ENCODE measurements around the gene CNTNAP5. TPM values are rescaled to one million over a fixed set of nuclear protein-coding genes. Genes with fewer than 3 reads are reported as not detected.

Gene CNTNAP5
- total RNA-seq, 1 experiment from 2014 or later: not detected

GRCh38 chr2:124066776-124067175 lies 41.7 kb downstream of the CNTNAP5 start:
- Mint-ChIP-seq H3K4me3 (ENCODE audit: low read depth, unreplicated experiment) (no peak overlapping the region), H3K9me3 (ENCODE audit: low read depth, unreplicated experiment) (peaks cover 31% of the 10 kb centered on the region), H3K36me3 (ENCODE audit: insufficient read depth, unreplicated experiment) (no peaks in the 10 kb centered on the region), H3K4me1 (ENCODE audit: low read depth, unreplicated experiment) (no peaks in the 10 kb centered on the region), H3K27me3 (ENCODE audit: unreplicated experiment) (no peaks in the 10 kb centered on the region), H3K27ac (ENCODE audit: unreplicated experiment) (no peak overlapping the region)
- no TSS peak for BruUV-seq (replicated peaks)
- TF ChIP-seq, protein P1, sequence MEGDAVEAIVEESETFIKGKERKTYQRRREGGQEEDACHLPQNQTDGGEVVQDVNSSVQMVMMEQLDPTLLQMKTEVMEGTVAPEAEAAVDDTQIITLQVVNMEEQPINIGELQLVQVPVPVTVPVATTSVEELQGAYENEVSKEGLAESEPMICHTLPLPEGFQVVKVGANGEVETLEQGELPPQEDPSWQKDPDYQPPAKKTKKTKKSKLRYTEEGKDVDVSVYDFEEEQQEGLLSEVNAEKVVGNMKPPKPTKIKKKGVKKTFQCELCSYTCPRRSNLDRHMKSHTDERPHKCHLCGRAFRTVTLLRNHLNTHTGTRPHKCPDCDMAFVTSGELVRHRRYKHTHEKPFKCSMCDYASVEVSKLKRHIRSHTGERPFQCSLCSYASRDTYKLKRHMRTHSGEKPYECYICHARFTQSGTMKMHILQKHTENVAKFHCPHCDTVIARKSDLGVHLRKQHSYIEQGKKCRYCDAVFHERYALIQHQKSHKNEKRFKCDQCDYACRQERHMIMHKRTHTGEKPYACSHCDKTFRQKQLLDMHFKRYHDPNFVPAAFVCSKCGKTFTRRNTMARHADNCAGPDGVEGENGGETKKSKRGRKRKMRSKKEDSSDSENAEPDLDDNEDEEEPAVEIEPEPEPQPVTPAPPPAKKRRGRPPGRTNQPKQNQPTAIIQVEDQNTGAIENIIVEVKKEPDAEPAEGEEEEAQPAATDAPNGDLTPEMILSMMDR (IDR thresholded peaks at IDR 0.05; ENCODE audit: unreplicated experiment): no peak
- DNase-seq: no peak
- intact Hi-C loops (cut with micrococcal nuclease; ENCODE audit: unreplicated experiment): no loop called here
- CTCF ChIA-PET: no interaction called here

DNA sequence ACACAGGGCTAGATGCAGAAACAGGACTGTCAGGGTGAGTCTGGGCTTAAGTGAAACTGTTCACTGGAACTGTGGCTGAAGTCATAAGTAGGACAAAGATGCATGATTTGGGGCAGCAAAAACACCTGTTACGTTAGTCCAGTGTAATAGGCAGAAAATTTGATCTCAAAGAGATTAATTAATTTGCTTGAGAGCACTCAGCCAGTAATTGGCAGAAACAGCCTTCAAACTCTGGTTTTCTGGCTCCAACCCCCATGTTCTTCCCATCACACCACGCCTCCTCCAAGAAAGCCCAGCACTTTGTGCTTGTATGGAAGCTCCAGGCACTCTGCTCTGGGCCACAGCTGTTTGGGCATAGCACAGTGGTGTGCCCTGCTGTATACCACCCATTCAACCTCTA lies 54.0 kb downstream of the CNTNAP5 start:
- DNase-seq: no peak
- Mint-ChIP-seq H3K4me1 (ENCODE audit: low read depth, unreplicated experiment) (no peaks in the 10 kb centered on the region), H3K27ac (ENCODE audit: unreplicated experiment) (no peak overlapping the region), H3K36me3 (ENCODE audit: insufficient read depth, unreplicated experiment) (no peaks in the 10 kb centered on the region), H3K4me3 (ENCODE audit: low read depth, unreplicated experiment) (no peak overlapping the region), H3K27me3 (ENCODE audit: unreplicated experiment) (no peaks in the 10 kb centered on the region), H3K9me3 (ENCODE audit: low read depth, unreplicated experiment) (peaks cover 3% of the 10 kb centered on the region)
- CTCF ChIA-PET: no interaction called here
- BruUV-seq (replicated peaks): no TSS peak
- intact Hi-C loops (cut with micrococcal nuclease; ENCODE audit: unreplicated experiment): no loop called here
- TF ChIP-seq, protein P1 (IDR thresholded peaks at IDR 0.05; ENCODE audit: unreplicated experiment): no peak

- BruUV-seq (replicated peaks): no TSS peak
- CTCF ChIA-PET: interaction anchor here (0.6 kb wide), 1 partner anchor 1648 kb away, joined by 4 read pairs; no protein-coding TSS in a partner anchor
- DNase-seq: no peak
- Mint-ChIP-seq H3K36me3 (ENCODE audit: insufficient read depth, unreplicated experiment) (no peaks in the 10 kb centered on the region), H3K27me3 (ENCODE audit: unreplicated experiment) (no peaks in the 10 kb centered on the region), H3K4me1 (ENCODE audit: low read depth, unreplicated experiment) (no peaks in the 10 kb centered on the region), H3K9me3 (ENCODE audit: low read depth, unreplicated experiment) (peaks cover 3% of the 10 kb centered on the region), H3K27ac (ENCODE audit: unreplicated experiment) (no peak overlapping the region), H3K4me3 (ENCODE audit: low read depth, unreplicated experiment) (no peak overlapping the region)
- TF ChIP-seq, protein P1 (IDR thresholded peaks at IDR 0.05; ENCODE audit: unreplicated experiment): no peak
- intact Hi-C loops (cut with micrococcal nuclease; ENCODE audit: unreplicated experiment): no loop called here
Observed at GRCh38 chr2:124080281-124081153, 55.4 kb downstream of the CNTNAP5 start.

DNA sequence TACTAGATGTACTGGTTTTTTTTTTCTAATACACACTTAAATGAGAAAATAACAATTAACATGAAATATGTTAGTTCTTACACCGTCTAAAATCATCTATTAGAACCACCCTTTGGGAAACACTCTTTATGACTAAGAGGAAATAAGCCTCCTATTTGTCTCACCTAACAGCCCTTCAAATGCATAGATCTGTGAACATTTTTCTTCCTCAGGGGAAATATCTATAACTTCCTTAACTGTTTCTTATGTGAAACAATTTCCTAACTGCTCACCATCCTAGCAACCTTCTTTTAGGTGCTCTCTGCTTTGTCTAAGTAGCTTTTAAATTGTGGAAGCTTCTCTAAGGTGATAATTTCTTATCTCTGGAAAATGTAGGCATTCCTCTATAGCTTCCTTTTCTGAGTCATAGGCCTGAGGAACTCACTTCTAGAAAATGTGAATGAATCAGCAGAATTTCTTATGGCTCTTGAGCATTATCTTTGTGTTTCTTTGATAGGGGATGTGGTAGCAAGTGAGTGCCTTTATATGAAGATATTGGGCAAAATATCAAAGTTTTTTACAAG lies 56.1 kb downstream of the CNTNAP5 start:
- H3K27ac Mint-ChIP-seq (ENCODE audit: unreplicated experiment): no peak overlapping the region
- peaks cover 3% of the 10 kb centered on the region for H3K9me3 Mint-ChIP-seq (ENCODE audit: low read depth, unreplicated experiment)
- CTCF ChIA-PET: no interaction called here
- BruUV-seq (replicated peaks): no TSS peak
- DNase-seq: no peak
- H3K27me3 Mint-ChIP-seq (ENCODE audit: unreplicated experiment): no peaks in the 10 kb centered on the region
- H3K36me3 Mint-ChIP-seq (ENCODE audit: insufficient read depth, unreplicated experiment): no peaks in the 10 kb centered on the region
- TF ChIP-seq, protein P1 (IDR thresholded peaks at IDR 0.05; ENCODE audit: unreplicated experiment): no peak
- intact Hi-C loops (cut with micrococcal nuclease; ENCODE audit: unreplicated experiment): no loop called here
- no peak overlapping the region for H3K4me3 Mint-ChIP-seq (ENCODE audit: low read depth, unreplicated experiment)
- no peaks in the 10 kb centered on the region for H3K4me1 Mint-ChIP-seq (ENCODE audit: low read depth, unreplicated experiment)
